ENCODE data around the gene DPM1. TPM values are rescaled to one million over a fixed set of nuclear protein-coding genes. Genes with fewer than 3 reads are reported as not detected.

Gene DPM1
- total RNA-seq, 4 donors from 2014 or later = 48.8 to 83.1 (median 60.2) TPM

- intact Hi-C loops (cut with DNase I) = no loop called here
- Histone ChIP-seq H3K9me3 (no peaks in the 10 kb centered on the region), H3K4me3 (replicated peaks in 1 of 3) (no peak overlapping the region), H3K27ac (no peak overlapping the region), H3K4me1 (no peaks in the 10 kb centered on the region), H3K27me3 (no peaks in the 10 kb centered on the region), H3K36me3 (no peaks in the 10 kb centered on the region)
- WGBS, 2 donors = 69 to 76% methylated on average over 5 to 7 of the region's 7 CpGs
- no peak for TF ChIP-seq POLR2A (IDR thresholded peaks at IDR 0.05)
- no peak for TF ChIP-seq CTCF (IDR thresholded peaks at IDR 0.05)
- DNase-seq = no peak
These were observed 44.3 kb upstream of the DPM1 start for GRCh38 chr20:51002633-51003032.

GRCh38 chr20:51001430-51002265, 43.3 kb upstream of the DPM1 start:
- no peak for DNase-seq
- WGBS, 2 donors = 76% methylated on average over 20 of the region's 20 CpGs
- Histone ChIP-seq H3K4me1 (no peaks in the 10 kb centered on the region), H3K36me3 (no peaks in the 10 kb centered on the region), H3K4me3 (replicated peaks in 1 of 3) (no peak overlapping the region), H3K9me3 (no peaks in the 10 kb centered on the region), H3K27me3 (no peaks in the 10 kb centered on the region), H3K27ac (no peak overlapping the region)
- no peak for TF ChIP-seq CTCF (IDR thresholded peaks at IDR 0.05)
- TF ChIP-seq POLR2A (IDR thresholded peaks at IDR 0.05) = no peak
- intact Hi-C loops (cut with DNase I) = no loop called here

GRCh38 chr20:50999355-50999754, 41.0 kb upstream of the DPM1 start:
- Histone ChIP-seq H3K27me3 (no peaks in the 10 kb centered on the region), H3K27ac (no peak overlapping the region), H3K36me3 (no peaks in the 10 kb centered on the region), H3K4me1 (no peaks in the 10 kb centered on the region), H3K9me3 (no peaks in the 10 kb centered on the region), H3K4me3 (replicated peaks in 1 of 3) (no peak overlapping the region)
- 87 to 89% methylated on average over 4 of the region's 4 CpGs for WGBS, 2 donors
- DNase-seq = no peak
- TF ChIP-seq CTCF (IDR thresholded peaks at IDR 0.05) (no peak), POLR2A (IDR thresholded peaks at IDR 0.05) (no peak)
- intact Hi-C loops (cut with DNase I) = no loop called here

GRCh38 chr20:50996901-50997865, 38.9 kb upstream of the DPM1 start:
- WGBS, 2 donors = 56 to 59% methylated on average over 9 to 10 of the region's 10 CpGs
- Histone ChIP-seq H3K9me3 (no peaks in the 10 kb centered on the region), H3K27me3 (no peaks in the 10 kb centered on the region), H3K4me3 (replicated peaks in 1 of 3) (no peak overlapping the region), H3K36me3 (no peaks in the 10 kb centered on the region), H3K27ac (no peak overlapping the region), H3K4me1 (peaks cover 0 to 6% of the 10 kb centered on the region in 2 donors)
- TF ChIP-seq CTCF (IDR thresholded peaks at IDR 0.05) (no peak), POLR2A (IDR thresholded peaks at IDR 0.05) (no peak)
- DNase-seq = no peak
- intact Hi-C loops (cut with DNase I) = no loop called here

Measured in thyroid gland (tissue), 4 donors.